Inflammatory macrophage (primary cell): ENCODE measurements around the gene SLC6A1.

Experiments
- DNase-seq, 2 donors: peaks; one replicate each; pipeline ENCODE4 v3.0.0-alpha.2; 2020 to 2022

The SLC6A1 gene

GRCh38 chr3:10995871-10996270 is 3.3 kb downstream of the SLC6A1 start:
- no peak for DNase-seq

GRCh38 chr3:10996345-10997013 is 3.9 kb downstream of the SLC6A1 start:
- no peak for DNase-seq

- no peak for DNase-seq
These were observed 4.6 kb downstream of the SLC6A1 start for GRCh38 chr3:10997196-10997595.

GRCh38 chr3:10998542-10998941 is 6.0 kb downstream of the SLC6A1 start:
- no peak for DNase-seq

DNA sequence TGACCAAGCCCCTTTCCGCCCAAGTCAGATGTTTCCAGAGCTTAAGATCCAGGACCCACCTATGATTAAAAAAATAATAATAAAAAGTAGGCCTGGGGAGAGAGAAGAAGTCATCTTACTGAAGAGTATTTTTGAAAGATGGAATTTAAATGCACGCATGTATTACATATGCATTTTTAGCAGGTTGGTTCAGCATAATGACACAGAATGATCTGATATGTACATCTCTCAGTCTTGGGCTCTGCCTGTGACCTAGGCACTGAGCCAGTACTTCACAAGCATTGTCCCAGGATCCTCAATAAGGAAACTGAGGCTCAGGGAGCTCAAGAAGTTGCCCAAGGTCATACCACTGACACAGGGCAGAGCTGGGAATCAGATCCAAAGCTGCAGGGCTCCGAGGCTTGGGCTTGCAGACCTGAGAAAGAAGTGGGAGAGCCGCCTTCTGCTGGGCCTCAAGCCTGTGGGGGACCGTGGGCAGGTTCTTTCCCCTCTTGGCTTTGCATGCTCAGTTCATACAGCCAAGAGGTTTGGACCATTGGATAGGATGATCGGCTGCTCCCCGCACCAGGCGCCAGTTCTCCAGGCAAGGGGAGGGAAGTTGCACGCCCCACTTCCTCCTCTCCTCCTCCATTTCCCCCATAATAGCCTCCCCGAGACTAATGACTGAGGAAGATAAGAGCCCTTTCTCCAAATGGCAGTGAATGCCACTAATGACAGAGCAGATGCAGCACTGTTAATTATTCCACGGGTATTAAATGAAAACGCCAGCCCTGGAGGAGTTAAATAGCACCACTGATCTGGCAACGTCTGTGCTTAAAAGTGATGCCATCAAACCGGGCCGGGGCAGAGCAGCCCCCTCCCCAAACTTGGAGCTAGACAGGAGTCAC is 6.9 kb downstream of the SLC6A1 start:
- no peak for DNase-seq

GRCh38 chr3:11000528-11000927 is 8.0 kb downstream of the SLC6A1 start:
- DNase-seq: no peak

DNA sequence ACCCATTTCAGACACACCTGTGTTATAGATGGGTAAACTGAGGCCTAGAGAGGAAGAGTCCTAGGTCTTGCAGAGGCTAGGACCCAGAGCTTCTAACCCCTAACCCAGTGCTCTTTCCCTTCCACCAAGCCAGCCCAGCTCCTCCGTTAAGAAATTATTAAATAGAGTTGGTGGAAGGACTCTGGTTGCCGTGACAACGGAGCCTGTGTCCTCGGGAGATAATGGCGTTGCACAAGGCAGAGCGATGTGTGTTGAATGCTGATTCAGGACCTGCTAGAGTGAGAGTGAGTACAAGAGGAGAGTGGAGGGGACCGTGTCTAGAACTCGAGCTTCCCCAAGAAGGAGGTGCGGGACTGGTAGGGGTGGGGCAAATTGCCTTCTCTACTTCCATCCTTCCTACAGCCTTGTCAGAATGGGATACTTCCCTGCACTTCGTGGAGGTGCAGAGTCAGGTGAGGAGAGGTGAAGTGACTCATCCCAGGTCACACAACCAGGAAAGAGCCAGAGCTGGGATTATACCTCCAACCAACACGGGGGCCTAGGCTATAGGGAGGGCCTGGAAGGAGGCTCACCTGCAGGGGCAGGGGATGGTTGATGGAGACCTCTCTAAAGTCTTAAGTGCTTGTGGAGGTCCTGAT is 8.6 kb downstream of the SLC6A1 start:
- no peak for DNase-seq

DNA sequence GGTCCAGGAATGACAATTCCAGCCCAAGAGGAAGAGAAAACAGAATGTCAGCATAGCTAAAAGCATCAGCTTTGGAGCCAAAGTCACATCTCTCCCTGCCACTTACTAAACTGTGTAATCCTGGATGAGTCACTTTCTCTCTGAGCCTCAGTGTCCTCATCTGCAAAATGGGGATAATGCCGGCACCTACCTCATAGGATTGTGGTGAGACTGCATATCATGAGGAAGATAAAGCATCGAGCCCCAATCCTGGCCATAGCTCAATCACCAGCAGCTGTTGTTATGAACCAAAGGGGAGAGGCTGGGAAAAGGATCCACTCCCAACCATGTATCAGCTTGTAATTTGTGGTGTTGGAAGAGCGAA is 9.1 kb downstream of the SLC6A1 start:
- DNase-seq: no peak

DNA sequence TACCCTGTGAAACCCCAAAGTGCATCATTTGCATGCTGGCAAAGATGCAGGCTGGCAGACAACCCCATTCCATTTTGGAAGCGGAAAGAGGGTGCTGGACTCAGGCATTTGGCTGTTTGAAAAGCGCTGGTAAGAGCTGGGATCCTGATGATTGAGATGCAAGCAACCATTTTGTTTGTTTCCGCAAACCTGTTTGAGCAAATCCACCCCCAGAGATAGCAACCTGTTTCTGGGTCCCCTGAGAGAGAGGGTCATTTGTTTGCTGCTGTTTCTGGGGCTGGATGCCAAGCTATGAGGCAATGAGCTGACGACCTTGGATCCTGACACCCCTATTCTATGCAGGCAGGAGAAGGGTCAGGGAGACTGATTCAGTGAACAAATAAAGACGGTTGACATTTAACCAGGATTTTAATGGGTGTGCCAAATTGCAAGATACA is 9.8 kb downstream of the SLC6A1 start:
- no peak for DNase-seq

DNA sequence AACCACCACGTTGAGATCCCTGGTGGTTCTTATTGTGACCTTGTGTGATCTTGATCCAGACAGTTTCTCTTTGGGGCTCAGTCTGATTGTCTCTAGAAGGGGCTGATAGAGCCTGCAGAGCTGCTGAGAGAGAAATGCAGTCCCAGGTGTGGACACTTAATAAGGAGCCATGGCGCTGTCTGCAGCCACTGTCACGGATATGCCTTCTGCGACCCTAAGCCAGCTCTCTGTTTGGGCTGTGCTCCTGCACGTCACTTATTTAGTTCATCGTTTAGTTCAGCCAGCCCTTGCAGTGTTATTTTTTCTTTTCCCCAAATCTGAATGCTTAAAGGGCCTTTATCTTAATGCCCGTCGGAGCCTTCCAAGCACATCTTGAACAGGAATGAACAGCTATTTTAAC is 12.0 kb downstream of the SLC6A1 start:
- DNase-seq: no peak

DNA sequence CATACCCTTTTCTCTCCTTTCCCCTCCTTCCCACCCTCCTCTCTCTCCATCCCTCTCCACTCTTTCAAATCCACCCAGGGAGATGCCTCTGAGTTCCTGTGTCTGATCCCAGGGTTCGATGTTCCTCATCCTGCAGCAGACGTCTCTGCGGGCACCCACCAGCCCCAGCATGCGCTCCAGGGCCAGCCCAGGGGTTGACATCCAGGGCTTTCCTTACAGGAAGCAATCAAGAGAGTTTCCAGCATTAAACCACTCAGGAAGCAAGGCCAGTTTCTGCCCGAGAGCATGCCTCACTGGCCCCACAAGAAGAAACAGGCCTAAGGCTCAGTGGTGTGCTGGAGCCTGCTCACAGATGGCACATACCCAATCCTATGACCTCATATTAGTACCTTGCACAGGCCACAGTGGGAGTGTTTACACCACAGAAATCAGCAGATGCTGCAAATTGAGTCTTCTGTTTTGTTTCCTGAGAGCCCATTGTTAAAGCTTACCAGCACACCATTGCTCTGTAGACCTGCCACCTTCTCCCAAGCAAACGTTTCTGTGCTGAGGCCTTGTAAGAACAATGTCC is 13.2 kb downstream of the SLC6A1 start:
- DNase-seq: no peak

GRCh38 chr3:11006986-11007933 is 14.7 kb downstream of the SLC6A1 start:
- no peak for DNase-seq

GRCh38 chr3:11009898-11010297 is 17.4 kb downstream of the SLC6A1 start:
- no peak for DNase-seq

- no peak for DNase-seq
These were observed 18.0 kb downstream of the SLC6A1 start for GRCh38 chr3:11010426-11011165.

DNA sequence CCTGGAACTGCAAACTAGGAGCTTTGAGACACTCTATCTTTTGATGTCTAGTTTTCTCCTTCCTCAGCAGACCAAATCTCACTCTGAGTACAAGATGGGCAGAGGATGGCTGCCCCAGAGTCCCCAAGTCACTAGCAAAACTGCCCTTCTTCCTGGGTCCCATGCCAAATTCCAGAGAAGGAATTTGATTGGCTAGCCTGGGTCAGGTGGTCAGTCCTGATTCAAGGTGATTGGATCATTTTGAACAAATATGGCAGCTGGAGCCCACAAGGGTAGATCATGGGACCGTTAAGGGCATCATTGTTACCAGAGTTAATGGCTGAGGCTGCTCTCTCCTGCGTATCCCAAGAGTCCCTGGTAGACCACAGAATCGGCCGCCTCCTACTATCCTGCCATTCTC is 21.7 kb downstream of the SLC6A1 start:
- no peak for DNase-seq

DNA sequence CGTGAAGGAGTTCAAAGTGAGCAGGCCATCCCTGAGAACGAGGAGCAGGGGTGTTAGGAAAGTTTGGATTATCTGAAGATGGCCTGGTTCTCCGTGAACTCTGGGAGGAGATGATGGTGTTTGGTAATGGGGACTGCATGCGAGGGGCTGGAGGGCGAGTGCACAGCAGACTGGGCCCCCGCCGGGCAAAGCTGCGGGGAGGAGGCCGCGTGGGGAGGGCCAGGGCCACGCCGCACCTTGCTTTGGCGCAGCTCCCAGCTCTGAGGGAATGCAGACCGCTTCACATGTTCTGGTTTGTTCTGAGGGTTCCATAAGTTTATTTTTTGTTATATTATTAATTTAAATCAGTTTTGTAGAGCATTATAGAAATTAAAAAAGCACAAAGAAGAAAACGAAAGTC is 22.2 kb downstream of the SLC6A1 start:
- DNase-seq: no peak

DNA sequence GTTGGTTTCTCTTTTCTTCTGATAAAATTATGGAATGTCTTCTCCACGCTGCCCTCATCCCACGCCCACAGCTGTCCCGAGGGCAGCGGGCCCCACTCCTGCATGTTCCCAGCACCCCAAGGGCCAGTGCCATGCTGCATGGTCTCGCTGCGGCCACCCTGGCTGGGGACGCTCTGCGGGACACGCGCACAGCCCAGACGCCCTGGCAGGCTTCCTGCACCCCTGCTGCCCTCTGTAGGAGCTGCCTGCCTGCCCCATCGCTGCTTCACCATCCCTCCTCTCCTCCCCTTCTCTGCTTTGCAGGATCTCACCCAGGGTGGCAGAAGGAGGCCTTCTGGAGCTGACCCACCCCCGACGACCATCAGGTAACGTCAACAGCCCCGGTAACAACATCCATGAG is 22.8 kb downstream of the SLC6A1 start:
- DNase-seq: no peak

GRCh38 chr3:11016727-11017126 is 24.2 kb downstream of the SLC6A1 start:
- DNase-seq: no peak

- DNase-seq: no peak
These were observed 26.7 kb downstream of the SLC6A1 start for GRCh38 chr3:11019116-11019819.

GRCh38 chr3:11020764-11021163 is 28.2 kb downstream of the SLC6A1 start:
- DNase-seq: no peak

DNA sequence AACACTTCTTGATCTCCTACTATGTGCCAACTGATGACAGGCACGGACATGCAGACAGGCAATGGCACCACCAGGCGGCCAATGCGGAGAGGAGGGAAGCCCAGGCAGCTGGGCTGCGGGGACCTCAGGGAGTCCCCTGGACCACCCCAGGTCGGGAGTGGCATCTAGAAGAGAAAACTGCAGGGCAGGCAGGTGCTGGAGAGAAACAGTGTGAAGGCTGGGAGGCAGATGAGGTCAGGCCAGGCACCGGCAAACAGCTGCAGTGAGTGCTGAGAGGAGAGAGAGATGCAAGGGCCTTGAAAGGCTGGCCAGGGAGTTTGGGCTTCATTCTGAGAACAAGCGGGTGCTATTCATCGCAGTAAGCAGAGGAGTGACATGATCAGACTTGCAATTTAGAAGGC is 29.1 kb downstream of the SLC6A1 start:
- DNase-seq: no peak
